ENCODE measurements around the gene HTRA3.
A peak's percentile ranks its signal among the peaks of the same experiment; 100 is the strongest.

HTRA3 gene

GRCh38 chr4:8350352-8350751 lies 80.8 kb downstream of the HTRA3 start:
- Histone ChIP-seq H3K27ac (no peak overlapping the region), H3K4me3 (ENCODE audit: low read depth, low read length) (no peak overlapping the region), H3K27me3 (replicated peaks) (no peaks in the 10 kb centered on the region), H3K36me3 (replicated peaks) (no peaks in the 10 kb centered on the region)
- in situ Hi-C loops (cut with HindIII; ENCODE audit: low pct_ligation_motif_present, low sequenced_read_pairs) = no loop called here
- no peak for DNase-seq
- no peak for TF ChIP-seq CTCF (IDR thresholded peaks at IDR 0.05; ENCODE audit: low read depth, low read length, missing control alignments)

- DNase-seq = no peak
- in situ Hi-C loops (cut with HindIII; ENCODE audit: low pct_ligation_motif_present, low sequenced_read_pairs) = no loop called here
- H3K4me3 ChIP-seq (ENCODE audit: low read depth, low read length) = no peak overlapping the region
- TF ChIP-seq CTCF (IDR thresholded peaks at IDR 0.05; ENCODE audit: low read depth, low read length, missing control alignments) = no peak
- H3K27me3 ChIP-seq (replicated peaks) = no peaks in the 10 kb centered on the region
- no peak overlapping the region for H3K27ac ChIP-seq
- H3K36me3 ChIP-seq (replicated peaks) = no peaks in the 10 kb centered on the region
Measured at GRCh38 chr4:8350841-8351461, 81.4 kb downstream of the HTRA3 start.

GRCh38 chr4:8351931-8352367 lies 82.4 kb downstream of the HTRA3 start:
- H3K27ac ChIP-seq = no peak overlapping the region
- H3K36me3 ChIP-seq (replicated peaks) = no peaks in the 10 kb centered on the region
- H3K27me3 ChIP-seq (replicated peaks) = no peaks in the 10 kb centered on the region
- no peak for TF ChIP-seq CTCF (IDR thresholded peaks at IDR 0.05; ENCODE audit: low read depth, low read length, missing control alignments)
- in situ Hi-C loops (cut with HindIII; ENCODE audit: low pct_ligation_motif_present, low sequenced_read_pairs) = no loop called here
- peak; percentile 9 for DNase-seq
- no peak overlapping the region for H3K4me3 ChIP-seq (ENCODE audit: low read depth, low read length)

- in situ Hi-C loops (cut with HindIII; ENCODE audit: low pct_ligation_motif_present, low sequenced_read_pairs) = no loop called here
- Histone ChIP-seq H3K4me3 (ENCODE audit: low read depth, low read length) (no peak overlapping the region), H3K36me3 (replicated peaks) (no peaks in the 10 kb centered on the region), H3K27me3 (replicated peaks) (no peaks in the 10 kb centered on the region), H3K27ac (no peak overlapping the region)
- no peak for TF ChIP-seq CTCF (IDR thresholded peaks at IDR 0.05; ENCODE audit: low read depth, low read length, missing control alignments)
- DNase-seq = no peak
Measured at GRCh38 chr4:8352368-8353157, 83.0 kb downstream of the HTRA3 start.

GRCh38 chr4:8353158-8353669 lies 83.7 kb downstream of the HTRA3 start:
- in situ Hi-C loops (cut with HindIII; ENCODE audit: low pct_ligation_motif_present, low sequenced_read_pairs) = no loop called here
- DNase-seq = no peak
- TF ChIP-seq CTCF (IDR thresholded peaks at IDR 0.05; ENCODE audit: low read depth, low read length, missing control alignments) = no peak
- no peak overlapping the region for H3K4me3 ChIP-seq (ENCODE audit: low read depth, low read length)
- no peaks in the 10 kb centered on the region for H3K36me3 ChIP-seq (replicated peaks)
- H3K27me3 ChIP-seq (replicated peaks) = no peaks in the 10 kb centered on the region
- no peak overlapping the region for H3K27ac ChIP-seq
